PC-3 (cell line): Measurements from ENCODE around the gene MAD2L1BP.

Source experiments
- EZH2 ChIP-seq: fragments of 300-600 bp; sonication (generic); IDR thresholded peaks from one replicate; pipeline ENCODE4 v1.6.1; 2017; ENCODE audit warnings: antibody characterized with exemption, mild to moderate bottlenecking, low read length; ENCODE audit not compliant: unreplicated experiment
- EZH2phosphoT487 ChIP-seq: fragments of 300-600 bp; sonication (generic); IDR thresholded peaks from 2 replicates; pipeline ENCODE4 v1.6.1; 2018; ENCODE audit warnings: mild to moderate bottlenecking, antibody characterized with exemption, low read length, borderline replicate concordance
- TF ChIP-seq, protein P1 (sequence below): fragments of 300-600 bp; sonication (generic); conservative IDR thresholded peaks from 2 replicates; pipeline ENCODE4 v1.5.1; 2017; ENCODE audit warnings: antibody characterized with exemption, low read depth, mild to moderate bottlenecking, low read length

DNA sequence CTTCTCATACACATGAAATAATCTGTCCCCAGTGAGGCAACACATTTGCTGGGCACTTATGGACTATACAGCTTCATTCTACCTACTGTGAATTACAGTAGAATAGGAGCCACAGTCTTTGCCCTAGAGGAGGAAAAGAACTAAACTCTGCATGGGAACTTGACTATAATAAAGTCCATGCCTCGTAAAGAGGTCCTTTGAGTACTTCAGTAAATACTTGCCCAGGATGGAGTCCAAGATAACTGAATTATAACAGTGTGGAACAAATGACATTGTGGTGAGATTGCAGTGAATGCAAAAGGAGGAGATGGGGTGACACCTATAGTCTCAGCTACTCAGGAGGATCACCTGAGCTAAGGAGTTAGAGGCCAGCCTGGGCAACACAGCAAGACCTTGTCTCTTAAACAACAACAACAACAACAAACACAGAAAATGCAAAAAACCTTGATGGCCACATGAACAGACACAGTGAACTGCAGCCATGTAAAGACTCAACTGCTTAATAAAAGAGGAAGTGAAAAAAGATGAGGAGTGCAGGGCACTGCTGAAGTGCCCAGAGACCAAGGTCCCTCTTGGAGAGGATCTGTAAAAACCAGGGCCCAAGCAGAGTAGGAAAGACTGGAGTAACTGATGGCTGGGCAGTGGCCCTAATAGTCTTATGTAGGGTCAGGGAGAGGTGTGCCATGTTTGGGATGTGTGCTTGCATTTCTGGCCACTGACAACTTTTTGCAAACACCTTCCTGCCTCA, 48.2 kb downstream of the MAD2L1BP start:
- TF ChIP-seq, protein P1, sequence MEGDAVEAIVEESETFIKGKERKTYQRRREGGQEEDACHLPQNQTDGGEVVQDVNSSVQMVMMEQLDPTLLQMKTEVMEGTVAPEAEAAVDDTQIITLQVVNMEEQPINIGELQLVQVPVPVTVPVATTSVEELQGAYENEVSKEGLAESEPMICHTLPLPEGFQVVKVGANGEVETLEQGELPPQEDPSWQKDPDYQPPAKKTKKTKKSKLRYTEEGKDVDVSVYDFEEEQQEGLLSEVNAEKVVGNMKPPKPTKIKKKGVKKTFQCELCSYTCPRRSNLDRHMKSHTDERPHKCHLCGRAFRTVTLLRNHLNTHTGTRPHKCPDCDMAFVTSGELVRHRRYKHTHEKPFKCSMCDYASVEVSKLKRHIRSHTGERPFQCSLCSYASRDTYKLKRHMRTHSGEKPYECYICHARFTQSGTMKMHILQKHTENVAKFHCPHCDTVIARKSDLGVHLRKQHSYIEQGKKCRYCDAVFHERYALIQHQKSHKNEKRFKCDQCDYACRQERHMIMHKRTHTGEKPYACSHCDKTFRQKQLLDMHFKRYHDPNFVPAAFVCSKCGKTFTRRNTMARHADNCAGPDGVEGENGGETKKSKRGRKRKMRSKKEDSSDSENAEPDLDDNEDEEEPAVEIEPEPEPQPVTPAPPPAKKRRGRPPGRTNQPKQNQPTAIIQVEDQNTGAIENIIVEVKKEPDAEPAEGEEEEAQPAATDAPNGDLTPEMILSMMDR = no peak
- TF ChIP-seq EZH2phosphoT487 (no peak), EZH2 (no peak)
